ENCODE data around the gene CIDEB. TPM values are rescaled to one million over a fixed set of nuclear protein-coding genes. Genes with fewer than 3 reads are reported as not detected.

Gene CIDEB
- total RNA-seq, 1 experiment from 2014 or later = 0.22 TPM

DNA sequence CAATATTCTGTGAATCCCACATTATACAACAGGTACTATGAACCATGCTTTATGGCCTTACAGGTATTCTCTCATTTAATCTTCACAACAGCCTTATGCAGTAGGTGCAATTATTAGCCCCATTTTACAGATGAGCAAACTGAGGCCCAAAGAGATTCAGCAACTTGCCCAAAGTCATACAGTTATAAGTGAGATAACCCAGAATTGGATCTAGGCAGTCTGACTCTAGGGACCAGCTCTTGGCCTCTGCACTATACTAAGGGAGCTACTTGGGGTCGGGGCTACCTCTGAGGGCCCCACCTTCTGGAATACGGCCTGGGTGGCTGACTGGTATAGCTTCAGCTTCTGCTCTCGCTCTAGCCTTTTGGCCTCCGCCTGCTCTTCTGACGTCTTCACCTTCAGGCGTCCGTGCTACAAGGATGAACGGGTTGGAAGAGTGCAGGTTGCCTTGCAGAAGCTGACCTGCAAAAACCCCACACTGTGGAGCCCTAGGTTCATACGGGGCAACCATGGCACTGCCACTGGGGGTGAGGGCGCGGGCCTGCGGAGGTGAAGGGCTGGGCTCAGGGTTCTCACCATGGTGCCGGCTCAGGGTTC, 37.1 kb downstream of the CIDEB start (continued):
- TF ChIP-seq EZH2phosphoT487 (IDR thresholded peaks at IDR 0.05; ENCODE audit: borderline replicate concordance) = no peak
- no peak for TF ChIP-seq POLR2AphosphoS5 (IDR thresholded peaks at IDR 0.05; ENCODE audit: low read depth, low read length)

DNA sequence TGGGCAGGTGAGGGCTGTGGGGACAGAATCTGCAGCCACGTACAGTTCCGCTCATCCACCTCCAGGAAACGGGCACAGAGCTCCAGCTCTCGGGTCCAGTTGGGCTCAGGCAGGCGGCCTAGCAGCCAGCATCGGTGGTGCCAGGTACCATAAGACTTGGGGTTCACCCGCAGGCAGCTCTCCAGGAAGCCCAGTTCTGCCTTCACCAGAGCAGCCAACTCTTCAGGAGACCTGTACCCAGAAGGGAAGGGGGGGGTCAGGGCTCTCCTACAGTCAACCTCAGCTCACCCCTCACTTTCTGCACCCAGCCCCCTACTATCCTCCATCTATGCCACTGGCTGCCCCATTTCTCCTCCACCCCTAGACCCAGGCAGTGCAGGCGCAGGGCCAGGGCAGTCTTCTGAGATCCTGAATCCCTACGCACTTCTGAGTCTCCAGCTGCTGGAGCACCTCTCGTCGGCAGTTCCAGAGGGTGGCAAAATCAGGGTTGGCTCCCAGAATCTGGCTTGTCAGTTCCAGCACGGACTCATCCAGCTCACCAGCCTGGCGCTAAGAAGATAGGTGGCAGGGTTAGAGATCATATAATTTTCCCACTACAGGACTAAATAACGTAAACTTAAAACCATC, 37.8 kb downstream of the CIDEB start:
- Histone ChIP-seq H3K4me1 (ENCODE audit: control insufficient read depth in 1 of 2, insufficient read depth in 2 of 2, low read length in 2 of 2) (peaks cover 9 to 22% of the 10 kb centered on the region in 2 experiments; a peak in 3 of 4 replicates), H3K27ac (ENCODE audit: low read depth, low read length) (no peak overlapping the region), H3K4me3 (replicated peaks in 1 of 2; ENCODE audit: low read depth in 1 of 2, low read length in 2 of 2) (no peak overlapping the region; a peak in 1 of 4 replicates), H2AFZ (ENCODE audit: low read depth, low read length, poor library complexity, severe bottlenecking) (no peak overlapping the region), H3K9me3 (ENCODE audit: control insufficient read depth in 1 of 2, insufficient read depth in 1 of 2, low read depth in 1 of 2, low read length in 2 of 2) (no peaks in the 10 kb centered on the region), H3K4me2 (ENCODE audit: low read length) (peak overlapping the region; percentile 98), H3K79me2 (ENCODE audit: insufficient read depth, low read length) (peaks cover 4% of the 10 kb centered on the region; the same call in 1 of the 2 replicates), H3K36me3 (ENCODE audit: control insufficient read depth in 1 of 2, insufficient read depth in 2 of 2, low read length in 2 of 2) (no peaks in the 10 kb centered on the region; a peak in 1 of 4 replicates), H3K27me3 (ENCODE audit: insufficient read depth, low read length) (no peaks in the 10 kb centered on the region), H4K20me1 (ENCODE audit: insufficient read depth) (no peaks in the 10 kb centered on the region), H3K9me2 (ENCODE audit: insufficient read depth) (no peaks in the 10 kb centered on the region), H3K9ac (ENCODE audit: low read length) (no peak overlapping the region)
- TF ChIP-seq TCF7L2 (IDR thresholded peaks at IDR 0.05; ENCODE audit: borderline replicate concordance, extremely low read depth, insufficient read depth, insufficient read length) = no peak
- no peak for TF ChIP-seq POLR2A (IDR thresholded peaks at IDR 0.05; ENCODE audit: borderline replicate concordance, extremely low read depth, insufficient read depth, insufficient read length)
- POLR2A ChIA-PET = interaction anchor here (0.8 to 2.7 kb wide), 6 partner anchors 15 to 166 kb away, joined by 3 to 20 read pairs (median 7); partner anchors contain the start of genes DHRS1, NOP9, PSME2 and TINF2
- CTCF ChIA-PET = interaction anchor here (1.4 to 1.9 kb wide), 3 partner anchors 10 to 38 kb away, joined by 3 to 12 read pairs (median 9); partner anchors contain the start of gene CIDEB
- no peak for DNase-seq (ENCODE audit: low read depth, low spot score)
- RAD21 ChIA-PET (ENCODE audit: low non-redundant PET in 1 of 2, low total read pairs in 2 of 2, uncharacterized antibody in 2 of 2, unreplicated experiment in 2 of 2) = no interaction called here
- TSS peak; percentile 68 for BruUV-seq (replicated peaks)
- intact Hi-C loops (cut with micrococcal nuclease) = no loop called here
- ATAC-seq = no peak

DNA sequence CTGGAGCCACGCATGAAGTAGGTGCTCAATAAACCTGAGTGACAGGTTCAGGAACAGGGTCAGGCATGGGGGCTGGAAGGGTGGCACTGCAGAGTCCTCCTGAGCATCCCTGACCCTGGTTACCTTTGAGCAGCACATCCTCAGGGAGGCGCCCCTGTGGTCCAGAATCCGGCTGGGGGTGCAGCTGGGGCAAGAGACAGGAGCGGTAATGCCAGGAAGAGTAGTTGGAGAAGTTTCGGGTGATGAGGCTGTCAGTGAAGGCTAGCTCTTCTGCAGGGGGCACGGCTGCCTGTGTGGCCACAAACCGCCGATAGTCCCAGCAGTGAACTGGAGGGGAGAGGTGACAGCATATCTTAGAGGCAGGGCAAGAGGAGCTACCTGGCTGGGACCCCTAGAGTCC, 38.4 kb downstream of the CIDEB start:
- CTCF ChIA-PET = no interaction called here
- no peak for ATAC-seq
- H3K27me3 ChIP-seq (ENCODE audit: insufficient read depth, low read length) = no peaks in the 10 kb centered on the region

More for the DNA sequence above, 38.4 kb downstream of the CIDEB start:
- Histone ChIP-seq H4K20me1 (ENCODE audit: insufficient read depth) (no peaks in the 10 kb centered on the region), H2AFZ (ENCODE audit: low read depth, low read length, poor library complexity, severe bottlenecking) (no peak overlapping the region), H3K27ac (ENCODE audit: low read depth, low read length) (no peak overlapping the region), H3K4me2 (ENCODE audit: low read length) (no peak overlapping the region), H3K9me2 (ENCODE audit: insufficient read depth) (no peaks in the 10 kb centered on the region), H3K79me2 (ENCODE audit: insufficient read depth, low read length) (peaks cover 4% of the 10 kb centered on the region; the same call in 1 of the 2 replicates), H3K9ac (ENCODE audit: low read length) (no peak overlapping the region), H3K4me3 (replicated peaks in 1 of 2; ENCODE audit: low read depth in 1 of 2, low read length in 2 of 2) (no peak overlapping the region), H3K4me1 (ENCODE audit: control insufficient read depth in 1 of 2, insufficient read depth in 2 of 2, low read length in 2 of 2) (peaks cover 9 to 22% of the 10 kb centered on the region in 2 experiments; a peak in 3 of 4 replicates), H3K9me3 (ENCODE audit: control insufficient read depth in 1 of 2, insufficient read depth in 1 of 2, low read depth in 1 of 2, low read length in 2 of 2) (no peaks in the 10 kb centered on the region), H3K36me3 (ENCODE audit: control insufficient read depth in 1 of 2, insufficient read depth in 2 of 2, low read length in 2 of 2) (no peaks in the 10 kb centered on the region; a peak in 1 of 4 replicates)
- POLR2A ChIA-PET = interaction anchor here (2.5 kb wide), 1 partner anchor 167 kb away, joined by 9 read pairs; no protein-coding TSS in a partner anchor
- no peak for TF ChIP-seq ZFX (IDR thresholded peaks at IDR 0.05)
- no peak for DNase-seq (ENCODE audit: low read depth, low spot score)
- BruUV-seq (replicated peaks) = no TSS peak
- intact Hi-C loops (cut with micrococcal nuclease) = no loop called here
- RAD21 ChIA-PET (ENCODE audit: low non-redundant PET in 1 of 2, low total read pairs in 2 of 2, uncharacterized antibody in 2 of 2, unreplicated experiment in 2 of 2) = no interaction called here

Data from HCT116 (cell line).